ENCODE measurements around the gene VPS52.
A peak's percentile ranks its signal among the peaks of the same experiment; 100 is the strongest.

The VPS52 gene

DNA sequence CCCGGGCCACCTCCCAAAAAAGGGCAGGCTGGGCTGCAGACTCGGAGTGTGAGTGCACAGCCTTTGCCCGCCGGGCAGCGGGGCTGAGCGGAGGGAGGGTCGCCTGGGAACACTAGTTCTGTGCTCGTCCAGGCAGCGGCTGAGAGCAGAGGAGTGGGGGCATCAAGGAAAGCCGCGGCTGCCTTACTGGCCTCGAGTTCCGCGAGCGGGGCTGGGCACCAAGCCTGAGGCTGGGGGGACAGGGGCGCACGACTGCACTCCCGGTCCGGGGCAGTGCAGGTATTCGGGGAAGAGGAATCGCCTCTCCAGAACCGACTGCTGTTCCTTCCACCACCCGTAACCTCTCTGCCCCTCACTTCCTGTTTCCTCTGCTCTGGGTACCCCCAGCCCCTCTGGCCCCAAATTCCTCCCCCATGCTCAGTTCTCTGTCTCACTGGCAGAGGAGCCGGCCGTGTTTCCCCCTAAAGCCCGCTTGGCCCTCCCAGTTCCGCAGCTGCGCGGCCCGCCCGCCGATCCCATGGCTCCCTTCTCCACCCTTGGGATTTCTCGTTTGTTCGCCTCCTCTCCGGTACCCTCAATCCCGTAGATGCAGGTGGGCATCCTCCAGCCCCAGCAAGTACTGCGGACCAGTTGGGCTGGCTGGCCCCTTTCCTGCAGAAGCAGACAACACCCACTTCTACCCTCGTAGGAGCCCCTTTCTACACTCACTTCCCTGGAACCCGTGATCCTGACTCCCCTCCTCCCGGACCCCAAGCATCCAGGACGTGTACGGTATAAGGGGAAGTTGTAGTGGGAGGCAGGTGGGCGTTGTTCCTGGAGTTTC is 58.3 kb downstream of the VPS52 start:
- peak in 7 of 56 donors; percentile 9 to 54 (median 24) for DNase-seq

DNA sequence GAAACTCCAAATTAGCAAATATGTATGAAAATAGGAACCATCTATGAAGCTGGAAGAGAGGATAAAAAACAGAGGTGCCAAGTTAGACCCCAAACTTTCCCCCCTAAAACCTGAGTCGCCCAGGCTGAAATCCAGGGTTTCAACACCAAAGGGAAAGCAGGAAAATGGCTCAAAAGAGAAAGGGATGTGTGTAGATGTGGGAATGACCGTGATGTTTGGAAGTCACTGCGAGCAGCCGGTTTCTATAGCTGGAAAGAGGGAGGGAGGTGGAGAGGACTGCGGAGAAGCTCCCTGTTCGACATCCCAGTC is 58.9 kb downstream of the VPS52 start:
- DNase-seq: no peak

DNA sequence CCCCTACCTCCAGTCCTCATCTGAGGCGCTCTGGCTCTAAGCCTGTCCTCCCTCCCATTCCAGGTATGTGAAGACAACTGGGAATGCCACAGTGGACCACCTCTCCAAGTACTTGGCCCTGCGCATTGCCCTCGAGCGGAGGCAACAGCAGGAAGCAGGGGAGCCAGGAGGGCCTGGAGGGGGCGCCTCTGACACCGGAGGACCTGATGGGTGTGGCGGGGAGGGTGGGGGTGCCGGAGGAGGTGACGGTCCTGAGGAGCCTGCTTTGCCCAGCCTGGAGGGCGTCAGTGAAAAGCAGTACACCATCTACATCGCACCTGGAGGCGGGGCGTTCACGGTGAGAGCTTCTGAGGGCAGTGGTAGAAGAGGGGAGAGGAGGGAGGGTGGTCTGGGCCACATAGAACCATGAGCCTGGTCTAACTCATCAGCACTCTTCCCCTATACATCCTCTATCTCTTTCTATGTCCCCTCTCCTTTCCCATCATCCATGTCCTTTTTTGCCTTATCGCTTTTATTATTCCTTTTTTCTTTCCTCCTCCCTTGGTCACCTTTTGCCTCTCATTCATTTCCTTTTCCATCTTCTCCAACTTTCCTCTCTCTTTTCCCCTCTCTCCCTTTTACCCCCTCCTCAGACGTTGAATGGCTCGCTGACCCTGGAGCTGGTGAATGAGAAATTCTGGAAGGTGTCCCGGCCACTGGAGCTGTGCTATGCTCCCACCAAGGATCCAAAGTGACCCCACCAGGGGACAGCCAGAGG is 59.8 kb downstream of the VPS52 start:
- no peak for DNase-seq

DNA sequence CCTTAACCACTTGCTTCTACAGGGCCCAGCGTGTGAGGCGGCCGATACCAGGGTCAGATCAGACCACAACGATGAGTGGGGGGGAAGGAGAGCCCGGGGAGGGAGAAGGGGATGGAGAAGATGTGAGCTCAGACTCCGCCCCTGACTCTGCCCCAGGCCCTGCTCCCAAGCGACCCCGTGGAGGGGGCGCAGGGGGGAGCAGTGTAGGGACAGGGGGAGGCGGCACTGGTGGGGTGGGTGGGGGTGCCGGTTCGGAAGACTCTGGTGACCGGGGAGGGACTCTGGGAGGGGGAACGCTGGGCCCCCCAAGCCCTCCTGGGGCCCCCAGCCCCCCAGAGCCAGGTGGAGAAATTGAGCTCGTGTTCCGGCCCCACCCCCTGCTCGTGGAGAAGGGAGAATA is 60.5 kb downstream of the VPS52 start:
- no peak for DNase-seq

DNA sequence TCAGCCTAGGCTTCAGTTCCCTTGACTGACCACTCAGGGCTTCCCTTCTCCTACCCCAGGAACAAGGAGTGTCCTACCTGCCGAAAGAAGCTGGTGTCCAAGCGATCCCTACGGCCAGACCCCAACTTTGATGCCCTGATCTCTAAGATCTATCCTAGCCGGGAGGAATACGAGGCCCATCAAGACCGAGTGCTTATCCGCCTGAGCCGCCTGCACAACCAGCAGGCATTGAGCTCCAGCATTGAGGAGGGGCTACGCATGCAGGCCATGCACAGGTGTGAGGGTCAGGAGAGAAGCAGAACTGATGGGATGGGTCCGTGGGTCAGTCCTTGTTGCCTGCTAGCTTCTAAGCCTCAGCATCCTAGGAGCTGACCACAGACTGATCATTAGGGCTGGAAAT is 61.8 kb downstream of the VPS52 start:
- DNase-seq: no peak

DNA sequence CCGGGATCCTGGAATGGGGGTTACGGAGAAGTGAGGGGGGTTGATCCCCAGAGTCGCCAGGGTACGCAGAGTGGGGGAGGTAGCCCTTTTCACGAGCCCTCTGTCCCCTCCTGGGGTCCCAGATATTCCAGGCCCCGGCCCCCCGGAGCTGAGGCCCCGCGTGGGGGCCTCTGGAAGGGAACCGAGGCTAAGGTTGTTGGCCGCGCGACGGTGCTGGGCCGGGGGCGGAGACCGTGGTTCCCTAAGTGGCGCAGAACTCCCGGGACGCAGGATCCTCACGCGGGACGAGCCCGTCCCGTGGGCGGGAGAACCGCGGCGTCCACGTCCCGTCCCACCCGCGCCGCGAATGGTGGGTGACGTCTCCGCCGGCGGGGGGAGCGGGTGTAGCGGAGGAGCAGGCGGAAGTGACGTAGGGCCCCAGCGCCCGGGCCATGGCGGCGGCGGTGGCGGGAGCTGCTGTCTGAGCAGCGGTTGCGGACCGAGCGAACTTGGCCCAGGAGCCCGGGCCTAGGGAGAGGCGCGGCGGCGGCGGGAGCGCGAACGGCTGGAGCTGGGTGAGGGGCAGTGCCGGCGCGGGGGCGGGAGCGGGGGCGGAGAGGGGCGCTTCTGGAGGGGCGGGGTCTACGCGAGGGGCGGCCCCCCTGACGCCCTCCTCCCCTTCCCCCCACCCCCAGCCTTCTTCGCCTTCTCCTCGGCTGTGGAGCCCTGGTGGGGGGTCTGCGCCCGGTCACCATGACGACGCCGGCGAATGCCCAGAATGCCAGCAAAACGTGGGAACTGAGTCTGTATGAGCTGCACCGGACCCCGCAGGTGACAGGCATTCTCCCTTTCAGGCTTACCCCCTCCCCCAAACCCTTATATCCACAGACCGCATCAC is 63.3 kb downstream of the VPS52 start, which contains the start of gene RING1:
Gene RING1, plus strand, starts transcription at position 410 of the 877 bp plus-strand sequence. Its CDS starts 323 bp downstream, at position 733.
- peak in 52 of 56 donors; percentile 34 to 93 (median 75) for DNase-seq

DNA sequence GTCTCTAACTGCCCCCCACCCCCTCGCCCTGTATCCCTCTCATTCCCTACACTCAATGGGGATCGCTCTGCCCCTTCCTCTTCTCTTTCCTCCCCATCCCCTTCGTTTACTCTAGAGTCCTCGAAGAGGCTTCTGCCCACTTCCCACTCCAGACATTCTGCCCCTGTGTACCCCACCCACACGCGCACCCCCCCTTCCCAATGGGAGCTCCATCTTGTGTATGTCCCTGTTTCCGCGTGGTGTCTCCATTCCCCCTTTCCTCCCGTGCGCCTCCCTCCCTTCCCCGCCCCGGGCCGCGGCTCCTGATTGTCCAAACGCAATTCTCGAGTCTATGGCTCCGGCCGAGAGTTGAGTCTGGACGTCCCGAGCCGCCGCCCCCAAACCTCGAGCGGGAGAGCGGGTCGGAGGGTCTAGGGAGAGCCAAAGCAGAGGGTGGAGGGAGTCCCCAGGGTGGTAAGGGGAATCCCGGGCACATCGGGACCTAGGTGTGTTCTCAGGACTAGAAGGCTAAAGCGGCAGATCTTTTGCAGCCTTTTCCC is 64.1 kb downstream of the VPS52 start:
- DNase-seq: peak in 11 of 56 donors; percentile 19 to 58 (median 35)

DNA sequence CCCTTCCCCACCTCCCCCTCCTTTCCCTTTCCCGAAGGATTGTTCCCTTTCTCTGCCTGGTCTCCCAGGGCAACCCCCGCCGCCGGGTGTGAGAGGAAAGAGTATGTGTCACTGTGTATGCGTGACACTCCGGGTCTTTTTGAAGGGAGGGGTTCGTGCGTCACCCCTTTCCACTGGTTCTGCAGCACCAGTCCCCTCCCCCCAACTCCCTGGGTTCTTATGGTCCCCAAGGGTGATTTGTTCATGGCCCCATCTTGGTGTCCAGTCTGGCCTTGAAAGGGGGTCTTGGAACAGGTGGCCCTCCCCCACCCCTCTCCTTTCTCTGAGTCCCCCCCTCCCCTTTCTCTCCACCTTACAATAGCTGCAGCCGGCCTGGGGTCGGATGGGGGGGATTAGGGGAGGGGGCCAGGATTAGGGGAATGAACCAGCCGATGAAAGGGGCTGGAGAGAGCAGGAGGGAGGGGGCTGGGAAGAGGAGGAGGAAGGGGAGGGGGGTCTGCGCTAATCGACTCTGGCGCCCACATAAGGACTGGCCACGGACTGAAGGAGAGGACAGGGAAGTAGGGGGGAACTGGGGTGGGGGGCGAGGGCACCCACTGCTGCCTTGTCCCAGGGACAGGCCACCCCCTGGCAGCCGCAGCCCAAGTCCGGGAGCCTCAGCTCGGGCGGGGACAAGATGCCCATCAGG is 64.7 kb downstream of the VPS52 start:
- DNase-seq: peak in 5 of 56 donors; percentile 8 to 32 (median 18)

DNA sequence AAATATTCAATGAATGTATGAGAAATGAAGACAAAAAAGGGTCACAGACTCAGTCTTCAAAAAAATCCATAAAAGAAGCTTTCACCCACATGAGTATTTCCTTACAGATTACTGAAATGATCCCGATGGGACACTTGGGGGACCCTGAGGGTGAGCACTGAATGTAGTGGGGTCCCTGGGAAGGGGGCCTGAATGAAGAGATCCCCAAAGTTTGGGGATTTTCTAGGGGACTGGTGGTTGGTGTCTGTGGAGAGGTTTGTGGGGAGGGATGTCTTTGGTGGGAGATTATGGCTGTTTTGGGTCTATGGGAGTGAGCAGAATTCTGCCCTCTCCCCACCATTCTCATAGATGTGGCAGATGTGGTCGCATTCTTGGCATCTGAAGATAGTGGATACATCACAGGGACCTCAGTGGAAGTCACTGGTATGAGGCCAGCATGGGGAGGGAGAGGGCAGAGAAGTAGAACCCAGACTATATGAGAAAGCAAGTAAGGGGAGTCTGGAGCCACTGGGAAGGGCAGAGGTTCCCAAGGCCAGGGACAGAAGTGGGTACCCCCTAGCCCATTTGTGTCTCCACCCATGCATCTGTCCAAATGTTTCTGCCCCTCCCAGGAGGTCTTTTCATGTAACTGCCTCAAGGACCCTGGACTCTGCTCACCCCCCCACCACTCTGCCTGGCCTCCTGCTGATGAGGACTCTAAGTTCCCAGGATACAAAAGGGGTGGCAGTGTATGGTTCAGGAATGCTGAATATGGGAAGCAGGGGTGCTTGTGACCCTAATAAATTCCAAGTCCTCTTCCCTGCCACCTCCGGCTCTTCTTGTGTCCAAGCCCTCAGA is 65.4 kb downstream of the VPS52 start:
- no peak for DNase-seq

DNA sequence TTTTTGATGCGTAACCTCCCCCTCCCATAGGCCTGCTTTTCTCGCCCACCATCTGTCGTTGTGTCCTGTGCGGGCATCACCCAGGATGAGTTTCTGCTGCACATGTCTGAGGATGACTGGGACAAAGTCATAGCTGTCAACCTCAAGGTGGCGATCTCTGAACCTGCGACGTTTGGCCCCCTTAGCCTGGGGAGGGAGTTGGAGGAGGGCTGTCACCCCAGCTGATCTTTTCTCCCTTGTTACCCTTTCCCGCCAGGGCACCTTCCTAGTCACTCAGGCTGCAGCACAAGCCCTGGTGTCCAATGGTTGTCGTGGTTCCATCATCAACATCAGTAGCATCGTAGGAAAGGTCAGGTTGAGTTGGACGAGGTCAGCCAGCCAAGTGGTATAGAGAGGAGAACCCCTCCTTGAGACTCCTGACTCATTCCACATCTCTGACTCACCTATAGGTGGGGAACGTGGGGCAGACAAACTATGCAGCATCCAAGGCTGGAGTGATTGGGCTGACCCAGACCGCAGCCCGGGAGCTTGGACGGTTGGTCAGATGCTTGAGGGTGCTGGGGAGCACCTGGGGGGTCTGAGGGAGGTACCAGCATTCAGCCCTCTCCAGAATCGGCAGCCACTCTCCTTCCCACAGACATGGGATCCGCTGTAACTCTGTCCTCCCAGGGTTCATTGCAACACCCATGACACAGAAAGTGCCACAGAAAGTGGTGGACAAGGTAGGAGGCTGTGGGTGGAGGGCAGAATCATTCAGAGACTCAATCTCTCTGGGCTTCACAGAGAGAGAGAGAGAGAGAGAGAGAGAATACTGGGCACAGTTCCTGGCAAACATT is 66.3 kb downstream of the VPS52 start:
- DNase-seq: no peak

DNA sequence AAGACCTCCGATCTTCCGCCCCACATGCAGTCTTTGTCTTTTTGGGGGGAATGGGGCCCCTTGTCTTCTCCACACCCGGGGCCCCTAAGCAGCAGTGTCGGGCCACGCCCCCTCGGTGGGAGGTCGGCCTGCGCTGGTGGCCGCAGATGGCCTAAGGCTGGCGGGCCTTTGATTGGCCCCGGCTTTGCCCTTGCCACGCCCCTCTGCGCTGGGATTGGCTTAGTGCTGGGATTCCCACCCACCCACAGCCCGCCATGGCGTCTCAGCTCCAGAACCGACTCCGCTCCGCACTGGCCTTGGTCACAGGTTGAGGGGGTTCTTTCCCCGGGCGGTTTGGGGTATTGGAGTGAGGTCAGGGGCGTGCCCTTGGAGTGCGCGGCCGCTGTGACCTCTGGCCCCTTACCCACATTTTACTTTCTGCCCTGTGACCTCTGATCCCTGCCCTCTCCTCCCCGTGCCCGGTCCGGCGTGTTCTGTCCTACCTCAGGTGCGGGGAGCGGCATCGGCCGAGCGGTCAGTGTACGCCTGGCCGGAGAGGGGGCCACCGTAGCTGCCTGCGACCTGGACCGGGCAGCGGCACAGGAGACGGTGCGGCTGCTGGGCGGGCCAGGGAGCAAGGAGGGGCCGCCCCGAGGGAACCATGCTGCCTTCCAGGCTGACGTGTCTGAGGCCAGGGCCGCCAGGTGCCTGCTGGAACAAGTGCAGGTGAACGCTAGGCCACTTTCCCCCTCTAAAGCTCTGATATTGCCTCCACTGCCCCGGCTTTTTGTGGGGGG is 67.1 kb downstream of the VPS52 start, which contains the start of gene HSD17B8:
Gene HSD17B8, plus strand, starts transcription at position 241 of the 776 bp plus-strand sequence. Its CDS starts 14 bp downstream, at position 255.
- DNase-seq: peak in 55 of 56 donors; percentile 60 to 96 (median 85)

DNA sequence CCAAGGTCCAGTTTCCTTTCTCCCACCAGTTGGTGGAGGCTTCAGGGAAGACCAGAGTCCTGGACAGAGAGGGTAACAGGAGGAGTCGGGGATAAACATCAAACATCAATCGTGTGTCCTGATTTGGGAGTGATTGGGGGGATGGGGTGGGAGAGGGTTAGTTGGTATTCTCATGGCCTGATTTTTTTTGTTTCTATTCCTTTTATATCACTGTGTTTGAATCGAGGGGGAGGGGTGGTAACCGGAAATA is 67.6 kb downstream of the VPS52 start:
- DNase-seq: no peak

DNA sequence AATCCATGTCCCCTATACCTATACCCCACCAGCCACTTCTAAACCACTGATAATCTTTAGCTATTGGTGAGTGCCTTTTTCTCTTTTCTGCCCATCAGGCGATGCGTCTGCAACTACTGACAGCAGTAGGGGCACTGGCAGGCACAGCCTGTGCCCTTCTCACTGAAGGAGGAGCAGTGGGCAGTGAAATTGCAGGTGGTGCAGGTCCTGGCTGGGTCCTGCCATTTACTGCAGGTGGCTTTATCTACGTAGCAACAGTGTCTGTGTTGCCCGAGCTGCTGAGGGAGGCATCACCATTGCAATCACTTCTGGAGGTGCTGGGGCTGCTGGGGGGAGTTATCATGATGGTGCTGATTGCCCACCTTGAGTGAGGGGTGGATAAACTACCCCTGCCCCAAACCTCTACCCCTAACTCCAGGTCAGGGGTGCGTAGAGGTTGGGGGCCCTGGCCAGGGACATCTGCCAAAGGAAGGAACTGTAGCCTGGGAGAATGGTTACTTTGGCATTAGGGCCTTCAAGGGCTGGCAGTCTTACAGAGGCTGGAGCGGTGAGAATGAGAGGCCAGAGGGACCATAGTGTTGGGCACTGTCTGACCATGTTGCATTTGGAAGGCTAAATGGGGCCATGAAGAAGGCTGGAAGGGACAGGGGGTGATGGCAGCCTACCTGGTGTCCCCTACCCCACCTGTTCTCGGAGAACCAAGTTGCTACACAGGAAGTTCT is 68.1 kb downstream of the VPS52 start:
- DNase-seq: no peak

DNA sequence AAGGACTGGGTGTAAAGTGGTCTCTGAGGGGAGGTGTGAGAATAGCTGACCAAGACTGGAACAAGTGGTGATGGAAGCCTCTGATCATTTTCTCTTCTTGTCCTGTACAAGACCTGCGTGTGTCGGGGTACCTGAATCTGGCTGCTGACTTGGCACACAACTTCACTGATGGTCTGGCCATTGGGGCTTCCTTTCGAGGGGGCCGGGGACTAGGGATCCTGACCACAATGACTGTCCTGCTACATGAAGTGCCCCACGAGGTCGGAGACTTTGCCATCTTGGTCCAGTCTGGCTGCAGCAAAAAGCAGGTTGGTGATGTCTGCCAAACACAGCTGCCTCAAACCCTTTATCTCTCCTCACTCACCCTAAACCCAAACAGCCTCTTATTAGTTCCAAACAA is 68.9 kb downstream of the VPS52 start:
- DNase-seq: no peak

DNA sequence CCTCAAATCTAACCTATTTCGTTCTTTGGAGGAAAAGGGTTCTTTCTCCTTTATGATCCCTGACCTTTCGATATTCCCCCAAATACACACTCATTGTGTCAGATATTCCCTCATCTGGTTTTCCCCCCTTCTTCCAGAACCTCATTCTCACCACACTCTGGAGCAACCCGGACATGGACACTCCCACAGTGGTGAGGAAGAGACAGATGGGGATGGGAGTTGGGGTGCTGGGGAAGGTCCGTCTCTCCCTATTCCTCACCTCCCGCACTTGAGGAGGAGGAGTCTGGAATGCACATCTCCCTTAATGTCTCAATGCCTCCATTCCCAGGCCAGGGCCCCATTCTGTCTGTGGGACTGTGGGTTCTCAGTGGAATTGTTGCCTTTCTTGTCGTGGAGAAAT is 69.7 kb downstream of the VPS52 start:
- no peak for DNase-seq

DNA sequence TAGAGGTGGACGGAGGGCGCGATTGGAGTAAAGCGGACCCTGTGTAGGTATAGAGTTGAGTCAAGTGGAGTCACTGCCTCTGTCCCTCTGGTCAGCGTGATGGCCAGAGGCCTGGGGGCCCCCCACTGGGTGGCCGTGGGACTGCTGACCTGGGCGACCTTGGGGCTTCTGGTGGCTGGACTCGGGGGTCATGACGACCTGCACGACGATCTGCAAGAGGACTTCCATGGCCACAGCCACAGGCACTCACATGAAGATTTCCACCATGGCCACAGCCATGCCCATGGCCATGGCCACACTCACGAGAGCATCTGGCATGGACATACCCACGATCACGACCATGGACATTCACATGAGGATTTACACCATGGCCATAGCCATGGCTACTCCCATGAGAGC is 70.5 kb downstream of the VPS52 start:
- no peak for DNase-seq

Measured in amygdala (tissue), 56 donors.